Neuronal stem cell (in vitro differentiated cells): Measurements from ENCODE around the gene SLC16A4.

ENCODE experiments used
- DNase-seq: peaks from one replicate; pipeline ENCODE4 v3.0.0-alpha.2; 2013; ENCODE audit warnings: low spot score
- H2AFZ ChIP-seq: one replicate; pipeline ENCODE4 v1.6.1; 2013; ENCODE audit warnings: mild to moderate bottlenecking, low read length, inconsistent platforms
- H2AK5ac ChIP-seq: 2 replicates; pipeline ENCODE4 v1.6.1; 2013; ENCODE audit warnings: low read depth, mild to moderate bottlenecking, inconsistent platforms, low read length, moderate library complexity, mixed read lengths
- H2BK120ac ChIP-seq: 2 replicates; pipeline ENCODE4 v1.6.1; 2013; ENCODE audit warnings: low read depth, mild to moderate bottlenecking, inconsistent platforms, low read length, moderate library complexity, mixed read lengths
- H2BK12ac ChIP-seq: one replicate; pipeline ENCODE4 v1.6.1; 2013; ENCODE audit warnings: low read length, inconsistent platforms
- H2BK15ac ChIP-seq: 2 replicates; pipeline ENCODE4 v1.6.1; 2013; ENCODE audit warnings: mild to moderate bottlenecking, low read length, inconsistent platforms, mixed read lengths
- H2BK5ac ChIP-seq: one replicate; pipeline ENCODE4 v1.6.1; 2013; ENCODE audit warnings: inconsistent platforms, mild to moderate bottlenecking, low read length, moderate library complexity
- H3K14ac ChIP-seq: one replicate; pipeline ENCODE4 v1.6.1; 2013; ENCODE audit warnings: low read length, inconsistent platforms
- H3K18ac ChIP-seq: 2 replicates; pipeline ENCODE4 v1.6.1; 2013; ENCODE audit warnings: low read length, inconsistent platforms
- H3K23ac ChIP-seq: 2 replicates; pipeline ENCODE4 v1.6.1; 2013; ENCODE audit warnings: low read depth, mild to moderate bottlenecking, mixed read lengths, low read length, inconsistent platforms; ENCODE audit not compliant: poor library complexity
- H3K27ac ChIP-seq: replicated peaks from 3 replicates; pipeline ENCODE4 v1.5.1; 2013; ENCODE audit warnings: low read length, inconsistent platforms
- H3K27me3 ChIP-seq, 3 experiments: 2 replicates each; pipeline ENCODE4 v1.6.1; 2013; ENCODE audit warnings: low read length in 3 of 3, mild to moderate bottlenecking in 2 of 3, inconsistent platforms in 1 of 3, low read depth in 1 of 3, mixed read lengths in 1 of 3, moderate library complexity in 1 of 3; ENCODE audit not compliant: control insufficient read depth in 3 of 3, insufficient read depth in 3 of 3
- H3K36me3 ChIP-seq, 2 donors: replicated peaks in 1 of 2; 2 replicates each; pipeline ENCODE4 v1.6.1; 2013; ENCODE audit warnings: low read length in 2 of 2; ENCODE audit not compliant: control insufficient read depth in 2 of 2, insufficient read depth in 2 of 2
- H3K4ac ChIP-seq: 2 replicates; pipeline ENCODE4 v1.6.1; 2013; ENCODE audit warnings: inconsistent platforms, mild to moderate bottlenecking, low read length, moderate library complexity
- H3K4me1 ChIP-seq, 2 donors: 1 replicate in 1 of 2; 2 replicates in 1 of 2; pipeline ENCODE4 v1.6.1; 2013; ENCODE audit warnings: low read length in 2 of 2, low read depth in 1 of 2; ENCODE audit not compliant: control insufficient read depth in 2 of 2, insufficient read depth in 1 of 2
- H3K4me2 ChIP-seq: one replicate; pipeline ENCODE4 v1.6.1; 2013; ENCODE audit warnings: mild to moderate bottlenecking, low read length, inconsistent platforms; ENCODE audit not compliant: insufficient read depth, poor library complexity, severe bottlenecking
- H3K4me3 ChIP-seq, 2 donors: 2 replicates each; pipeline ENCODE4 v1.5.1; 2013; ENCODE audit warnings: low read length in 2 of 2, mild to moderate bottlenecking in 2 of 2, inconsistent platforms in 1 of 2, moderate library complexity in 1 of 2
- H3K79me1 ChIP-seq: one replicate; pipeline ENCODE4 v1.6.1; 2013; ENCODE audit warnings: low read depth, mild to moderate bottlenecking, inconsistent platforms, low read length, moderate library complexity
- H3K9ac ChIP-seq: one replicate; pipeline ENCODE4 v1.6.1; 2013; ENCODE audit warnings: mild to moderate bottlenecking, low read depth, low read length, inconsistent platforms; ENCODE audit not compliant: poor library complexity
- H3K9me3 ChIP-seq, 2 donors: replicated peaks in 1 of 2; 2 replicates each; pipeline versions ENCODE3 to v1.6.1; 2013; ENCODE audit warnings: low read length in 2 of 2, mild to moderate bottlenecking in 2 of 2, inconsistent platforms in 1 of 2, low read depth in 1 of 2, mixed read lengths in 1 of 2, moderate library complexity in 1 of 2; ENCODE audit not compliant: control insufficient read depth in 2 of 2, insufficient read depth in 1 of 2
- H4K8ac ChIP-seq: one replicate; pipeline ENCODE4 v1.6.1; 2013; ENCODE audit warnings: low read depth, mild to moderate bottlenecking, inconsistent platforms, low read length, moderate library complexity
- H4K91ac ChIP-seq: one replicate; pipeline ENCODE4 v1.6.1; 2013; ENCODE audit warnings: low read length, low read depth, mild to moderate bottlenecking, inconsistent platforms; ENCODE audit not compliant: poor library complexity
- WGBS, 2 donors: extraction: QIAGEN DNeasy Blood & Tissue Kit; methylation state at CpG; one replicate each; pipeline ENCODE4 v1.1.7; 2013; ENCODE audit warnings: missing lambda C conversion rate in 2 of 2, mixed read lengths in 1 of 2; ENCODE audit not compliant: insufficient read length in 2 of 2, insufficient replicate concordance in 1 of 2; ENCODE audit errors: extremely low coverage in 2 of 2; 5-methylcytosine and 5-hydroxymethylcytosine counted together

SLC16A4 gene

DNA sequence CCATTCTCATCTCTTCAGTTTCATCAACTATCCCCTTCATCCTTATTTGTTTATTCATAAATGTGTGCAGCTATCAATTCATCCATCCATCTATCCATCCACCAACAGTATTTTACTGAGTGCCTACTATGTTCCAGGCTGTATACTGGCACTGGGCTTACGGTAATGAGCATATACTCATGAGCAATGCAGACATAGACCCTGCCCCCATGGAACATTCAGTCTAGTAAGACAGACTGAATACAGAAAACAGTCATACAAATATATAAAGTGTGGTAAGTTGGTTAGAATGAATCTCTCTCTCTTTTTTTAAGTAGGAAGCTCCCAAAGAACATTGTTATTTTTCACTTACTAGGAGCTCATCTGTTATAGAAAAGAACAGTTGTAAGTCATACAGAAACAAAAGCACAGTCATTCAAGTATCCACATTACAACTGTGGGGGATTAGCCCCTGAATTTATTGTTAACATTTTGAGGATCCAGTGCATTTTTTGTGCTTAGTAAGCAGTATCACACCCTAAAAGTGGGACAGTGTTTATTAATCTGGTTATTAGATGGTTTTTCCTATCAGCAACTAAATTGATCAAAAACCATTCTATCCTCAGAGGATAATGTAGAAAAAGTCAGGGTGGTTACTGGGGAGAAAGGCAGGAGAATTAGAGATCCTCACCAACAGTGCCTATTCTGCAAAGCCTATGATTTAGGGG lies 3.6 kb downstream of the SLC16A4 start:
- Histone ChIP-seq H3K36me3 (peaks cover 0 to 8% of the 10 kb centered on the region in 2 donors), H3K4ac (no peak overlapping the region), H4K91ac (no peak overlapping the region), H2AFZ (no peak overlapping the region), H2BK12ac (no peak overlapping the region), H3K14ac (no peak overlapping the region), H3K4me1 (peaks cover 0 to 2% of the 10 kb centered on the region in 2 donors), H3K23ac (no peak overlapping the region), H2BK5ac (no peak overlapping the region), H3K9me3 (no peaks in the 10 kb centered on the region), H3K79me1 (no peaks in the 10 kb centered on the region), H3K18ac (no peak overlapping the region), H3K27ac (no peak overlapping the region), H3K9ac (no peak overlapping the region), H2BK120ac (no peak overlapping the region), H2BK15ac (no peak overlapping the region), H3K4me2 (no peak overlapping the region), H3K4me3 (no peak overlapping the region), H4K8ac (no peak overlapping the region), H3K27me3 (no peaks in the 10 kb centered on the region), H2AK5ac (no peak overlapping the region)
- no CpG with 5 or more reads among the region's 1 CpG for WGBS, 2 donors
- DNase-seq, result no peak

DNA sequence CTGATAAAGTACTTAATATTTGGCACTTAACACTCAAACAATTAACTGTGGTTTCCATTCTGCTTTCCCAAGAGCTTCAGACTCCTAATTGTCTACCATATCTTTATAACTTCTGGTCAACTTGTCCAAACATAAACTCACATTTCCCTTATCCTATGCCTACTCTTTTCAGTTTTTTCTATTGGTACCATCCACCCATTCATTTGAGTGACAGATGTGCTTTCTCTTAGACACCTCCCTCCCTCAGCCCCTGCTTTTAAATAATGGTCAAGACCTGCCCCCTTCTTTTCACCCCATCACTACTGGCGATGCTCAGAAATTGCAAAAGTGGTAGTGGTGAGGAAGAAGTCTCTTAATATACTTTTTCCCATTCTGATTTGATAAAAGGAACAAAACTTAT lies 5.5 kb downstream of the SLC16A4 start:
- Histone ChIP-seq H2AK5ac (no peak overlapping the region), H3K4ac (no peak overlapping the region), H3K23ac (no peak overlapping the region), H3K27me3 (no peaks in the 10 kb centered on the region), H3K18ac (no peak overlapping the region), H4K8ac (no peak overlapping the region), H3K4me2 (no peak overlapping the region), H3K14ac (no peak overlapping the region), H2BK15ac (no peak overlapping the region), H3K9ac (no peak overlapping the region), H2AFZ (no peak overlapping the region), H4K91ac (no peak overlapping the region), H2BK5ac (no peak overlapping the region), H3K9me3 (no peaks in the 10 kb centered on the region), H3K79me1 (no peaks in the 10 kb centered on the region), H3K4me1 (no peaks in the 10 kb centered on the region), H3K36me3 (peaks cover 0 to 18% of the 10 kb centered on the region in 2 donors), H3K4me3 (no peak overlapping the region), H3K27ac (no peak overlapping the region), H2BK12ac (no peak overlapping the region), H2BK120ac (no peak overlapping the region)
- DNase-seq, result no peak
- no CpG with 5 or more reads among the region's 1 CpG for WGBS, 2 donors

DNA sequence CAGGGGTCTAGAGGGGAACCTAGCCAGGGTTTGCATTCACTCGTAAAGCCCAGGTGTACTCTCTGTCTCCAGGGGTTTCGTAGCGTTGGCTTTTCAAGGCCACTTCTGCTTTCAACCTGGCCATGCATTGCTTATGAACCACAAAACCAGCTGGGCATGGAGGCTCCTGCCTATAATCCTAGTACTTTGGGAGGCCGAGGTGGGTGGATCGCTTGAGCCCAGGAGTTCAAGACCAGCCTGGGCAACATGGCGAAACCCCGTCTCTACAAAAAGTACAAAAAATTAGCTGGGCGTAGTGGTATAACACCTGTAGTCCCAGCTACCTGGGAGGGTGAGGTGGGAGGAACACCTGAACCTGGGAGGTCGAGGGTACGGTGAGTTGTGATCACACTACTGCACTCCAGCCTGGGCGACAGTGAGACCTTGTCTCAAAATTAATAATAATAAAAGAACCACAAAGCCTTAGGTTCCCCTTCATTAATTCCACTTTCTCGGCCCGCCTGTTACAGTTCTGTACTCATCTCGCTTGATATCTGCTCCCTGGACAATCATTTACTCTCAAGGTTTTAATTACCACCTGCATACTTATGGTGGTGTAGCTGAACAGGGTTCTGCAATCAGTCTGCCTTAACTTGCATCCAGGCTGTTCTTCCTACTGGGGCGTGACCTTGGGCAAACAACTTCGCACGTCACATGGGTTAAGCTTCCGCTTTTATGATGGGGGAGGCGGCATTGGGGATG lies 6.1 kb downstream of the SLC16A4 start:
- Histone ChIP-seq H3K27ac (no peak overlapping the region), H4K8ac (no peak overlapping the region), H2AFZ (no peak overlapping the region), H4K91ac (no peak overlapping the region), H3K79me1 (no peaks in the 10 kb centered on the region), H3K27me3 (no peaks in the 10 kb centered on the region), H3K4me1 (no peaks in the 10 kb centered on the region), H3K4me2 (no peak overlapping the region), H2BK5ac (no peak overlapping the region), H3K18ac (no peak overlapping the region), H3K14ac (no peak overlapping the region), H2BK120ac (no peak overlapping the region), H3K36me3 (peaks cover 0 to 23% of the 10 kb centered on the region in 2 donors), H2AK5ac (no peak overlapping the region), H3K4me3 (no peak overlapping the region), H3K23ac (no peak overlapping the region), H3K9ac (no peak overlapping the region), H2BK12ac (no peak overlapping the region), H2BK15ac (no peak overlapping the region), H3K9me3 (no peaks in the 10 kb centered on the region), H3K4ac (no peak overlapping the region)
- no peak for DNase-seq
- WGBS, 2 donors, result no CpG with 5 or more reads among the region's 19 CpGs

DNA sequence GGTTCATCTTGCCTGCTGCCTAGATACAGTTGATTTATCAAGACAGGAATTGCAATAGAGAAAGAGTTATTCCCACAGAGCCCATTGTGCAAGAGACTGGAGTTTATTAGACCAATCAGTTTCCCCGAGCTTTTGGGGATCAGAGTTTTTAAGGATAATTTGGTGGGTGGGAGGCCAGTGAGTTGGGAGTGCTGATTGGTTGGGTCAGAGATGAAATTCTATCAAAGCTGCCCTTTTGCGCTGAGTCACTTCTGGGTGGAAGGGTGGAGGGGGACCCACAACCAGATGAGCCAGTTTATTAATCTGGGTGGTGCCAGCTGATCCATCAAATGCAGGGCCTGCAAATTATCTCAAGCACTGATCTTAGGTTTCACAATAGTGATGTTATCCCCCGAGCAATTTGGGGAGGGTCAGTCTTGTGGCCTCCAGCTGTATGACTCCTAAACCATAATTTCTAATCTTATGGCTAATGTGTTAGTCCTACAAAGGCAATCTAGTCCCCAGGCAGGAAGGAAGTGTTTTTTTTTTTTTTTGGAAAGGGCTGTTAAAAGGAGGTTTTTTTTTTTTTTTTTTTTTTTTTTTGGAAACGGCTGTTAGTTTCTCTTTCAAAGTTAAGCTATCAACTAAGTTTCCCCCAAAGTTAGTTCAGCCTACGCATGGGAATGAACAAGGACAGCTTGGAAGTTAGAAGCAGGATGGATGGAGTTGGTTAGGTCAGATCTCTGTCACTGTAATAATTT lies 7.4 kb downstream of the SLC16A4 start:
- Histone ChIP-seq H2AFZ (no peak overlapping the region), H2AK5ac (no peak overlapping the region), H3K4me2 (no peak overlapping the region), H3K14ac (no peak overlapping the region), H3K4me3 (no peak overlapping the region), H4K8ac (no peak overlapping the region), H2BK5ac (no peak overlapping the region), H3K36me3 (peaks cover 0 to 36% of the 10 kb centered on the region in 2 donors), H3K18ac (no peak overlapping the region), H3K9ac (no peak overlapping the region), H3K23ac (no peak overlapping the region), H2BK15ac (no peak overlapping the region), H3K9me3 (no peaks in the 10 kb centered on the region), H2BK12ac (no peak overlapping the region), H3K79me1 (no peaks in the 10 kb centered on the region), H2BK120ac (no peak overlapping the region), H4K91ac (no peak overlapping the region), H3K27ac (no peak overlapping the region), H3K4me1 (no peaks in the 10 kb centered on the region), H3K4ac (no peak overlapping the region), H3K27me3 (no peaks in the 10 kb centered on the region)
- WGBS, 2 donors, result no CpG with 5 or more reads among the region's 5 CpGs
- DNase-seq, result no peak
